ENCODE results near the gene HDAC4.
A peak's percentile ranks its signal among the peaks of the same experiment; 100 is the strongest.

The HDAC4 gene

GRCh38 chr2:239322416-239323086 lies 78.3 kb downstream of the HDAC4 start:
- DNase-seq: no peak

GRCh38 chr2:239321596-239322415 lies 79.0 kb downstream of the HDAC4 start:
- DNase-seq: peak in 1 of 2 donors; percentile 27

- DNase-seq: peak in 1 of 2 donors; percentile 43
These were observed 81.8 kb downstream of the HDAC4 start for GRCh38 chr2:239318790-239319661.

- no peak for DNase-seq
These were observed 82.6 kb downstream of the HDAC4 start for GRCh38 chr2:239318151-239318611.

GRCh38 chr2:239316562-239317465 lies 84.0 kb downstream of the HDAC4 start:
- DNase-seq: peak; percentile 77 to 79

- DNase-seq: no peak
These were observed 85.5 kb downstream of the HDAC4 start for GRCh38 chr2:239315308-239315707.

DNA sequence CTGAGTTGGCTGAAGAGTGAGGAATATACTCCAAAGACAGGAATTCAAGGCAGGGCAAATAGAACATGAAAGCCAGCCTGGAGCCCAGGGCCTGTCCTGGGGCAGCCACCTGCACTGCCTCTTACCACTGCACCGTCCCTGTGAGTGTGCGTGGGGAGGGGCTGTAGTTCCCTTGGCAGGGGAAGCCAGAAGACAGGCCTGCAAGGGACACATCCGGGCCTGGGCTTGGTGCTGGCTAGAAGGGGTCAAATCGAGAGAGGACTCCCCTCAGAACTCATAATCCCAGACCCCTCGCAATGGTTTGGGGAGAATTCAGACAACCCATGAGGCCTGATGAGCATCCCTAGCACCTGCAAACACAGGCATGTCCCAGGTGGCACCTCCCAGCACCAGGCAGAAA lies 87.0 kb downstream of the HDAC4 start:
- no peak for DNase-seq

- no peak for DNase-seq
These were observed 87.8 kb downstream of the HDAC4 start for GRCh38 chr2:239312741-239313667.

GRCh38 chr2:239312081-239312511 lies 88.7 kb downstream of the HDAC4 start:
- DNase-seq: peak in 1 of 2 donors; percentile 23

- DNase-seq: peak; percentile 20 to 48
These were observed 89.4 kb downstream of the HDAC4 start for GRCh38 chr2:239311132-239312040.

DNA sequence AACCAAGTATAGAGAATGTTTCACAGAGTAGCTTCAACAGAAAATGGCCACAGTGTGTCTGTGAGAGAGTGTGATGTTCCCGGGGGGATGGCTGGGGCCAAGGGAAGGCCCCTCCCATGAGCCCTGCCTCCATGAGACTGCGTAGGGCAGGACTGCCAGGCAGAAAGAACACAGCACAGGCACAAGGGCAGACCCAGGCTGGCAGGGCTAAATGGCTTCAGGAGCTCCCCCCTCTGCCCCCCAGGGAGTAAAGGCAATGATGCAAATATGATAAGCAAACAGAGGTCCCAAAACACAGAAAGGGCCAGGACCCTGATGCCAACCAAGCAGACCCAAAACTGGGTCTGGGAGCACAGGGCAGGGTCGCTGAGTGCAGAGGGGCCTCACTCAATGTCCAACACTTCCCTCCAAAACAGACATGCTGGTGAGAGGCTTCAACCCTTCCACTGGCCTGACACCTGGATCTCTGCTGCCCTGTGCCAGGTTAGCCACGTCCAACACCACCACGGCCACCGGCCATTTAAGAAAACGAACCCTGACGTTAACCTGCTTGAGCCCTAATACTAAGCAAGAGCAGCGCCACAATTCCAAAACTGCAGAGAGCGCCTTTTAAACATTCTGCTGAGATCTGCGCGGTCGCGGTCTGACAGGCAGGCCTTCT lies 90.3 kb downstream of the HDAC4 start:
- DNase-seq: no peak

DNA sequence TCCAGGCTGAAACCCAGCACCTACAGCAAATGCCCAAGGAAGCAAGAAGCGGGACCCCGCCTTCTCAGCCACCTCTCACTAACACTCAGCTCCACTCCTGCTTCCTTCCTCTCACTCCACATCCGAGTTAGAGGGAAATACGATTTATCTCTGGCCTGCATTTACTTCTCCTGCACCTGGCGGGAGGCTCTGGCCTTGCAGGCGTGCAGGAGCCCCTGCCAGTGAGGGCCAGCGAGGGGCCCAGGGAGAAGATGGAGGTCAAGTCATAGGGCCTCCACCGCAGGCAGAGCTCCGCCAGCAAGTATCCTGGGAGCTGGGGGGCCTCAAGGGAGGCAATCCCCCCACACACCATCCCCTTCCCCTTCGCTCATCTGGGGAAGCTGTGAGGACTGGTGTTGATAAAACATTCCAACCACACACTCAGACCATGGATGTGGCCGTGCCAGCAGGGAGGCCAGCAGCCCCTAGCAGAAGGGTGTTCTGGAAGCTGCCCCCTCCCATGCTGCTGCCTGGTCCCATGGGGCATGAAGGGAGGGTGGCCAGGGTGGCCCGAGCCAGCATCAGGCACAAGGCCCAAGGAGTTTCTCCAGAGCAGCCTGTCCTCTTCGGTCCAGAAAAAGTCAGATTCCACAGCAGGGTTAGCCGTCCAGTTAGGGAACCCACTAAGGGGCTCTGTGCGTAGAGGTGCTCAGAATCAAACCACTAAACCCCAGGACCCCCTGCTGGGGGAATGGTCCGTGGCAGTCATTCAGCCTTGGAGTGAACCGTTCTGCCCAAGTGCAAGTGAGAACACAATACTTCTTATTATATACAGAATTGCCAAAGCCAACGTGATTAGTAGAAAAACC lies 91.2 kb downstream of the HDAC4 start:
- DNase-seq: no peak

- DNase-seq: no peak
These were observed 92.0 kb downstream of the HDAC4 start for GRCh38 chr2:239308661-239309397.

DNA sequence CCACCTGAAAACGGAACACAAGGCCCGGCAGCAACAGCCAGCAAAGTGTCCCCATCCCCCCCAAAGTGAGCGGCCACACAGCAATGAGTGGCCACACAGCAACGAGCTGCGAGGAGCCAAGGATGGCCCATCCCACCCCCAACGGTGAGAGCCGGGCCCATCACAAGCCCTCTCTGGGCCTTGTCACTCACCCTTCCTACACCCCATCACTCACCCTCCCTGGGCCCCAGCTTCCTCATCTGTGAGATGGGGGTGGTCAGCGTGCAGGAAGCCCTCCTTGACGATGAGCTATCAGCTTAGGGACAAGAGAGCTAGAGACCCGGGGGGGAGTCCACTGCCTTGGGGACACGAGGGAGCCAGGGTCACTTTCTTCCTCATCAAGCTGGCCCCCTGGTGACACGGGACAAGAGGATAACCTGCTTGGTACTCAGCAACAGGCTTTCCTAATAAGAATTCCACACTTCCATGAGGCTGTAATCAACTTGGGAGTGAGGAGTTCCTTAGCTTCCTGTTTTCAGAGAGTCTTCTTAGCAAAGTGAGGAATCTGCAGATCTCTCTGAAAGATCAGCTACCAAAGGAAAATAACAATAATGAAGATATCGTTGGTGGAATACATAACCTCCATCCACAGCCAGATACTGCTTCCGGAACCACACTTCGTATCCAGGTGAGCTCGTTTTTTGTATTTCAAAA lies 92.8 kb downstream of the HDAC4 start:
- DNase-seq: no peak

DNA sequence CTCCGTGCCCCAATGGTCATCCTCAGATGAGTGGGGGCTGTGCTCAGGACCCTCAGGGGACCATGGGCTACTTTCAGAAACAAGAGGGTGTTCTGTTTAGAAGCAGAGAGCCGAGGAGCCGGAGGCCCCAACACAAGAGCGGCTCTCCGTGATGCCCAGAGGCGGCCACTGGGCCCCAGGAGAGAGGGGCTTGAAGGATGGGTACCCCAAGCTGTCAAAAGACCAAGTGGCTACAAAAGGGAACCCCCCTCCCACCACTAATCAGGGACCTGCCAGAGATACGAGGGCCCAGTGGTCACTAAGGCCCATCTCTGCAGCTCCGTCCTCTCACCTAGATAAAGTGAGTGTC lies 93.6 kb downstream of the HDAC4 start:
- no peak for DNase-seq

GRCh38 chr2:239306274-239307220 lies 94.3 kb downstream of the HDAC4 start:
- no peak for DNase-seq
